ENCODE measurements around the gene HLA-DOA. TPM values are rescaled to one million over a fixed set of nuclear protein-coding genes. Genes with fewer than 3 reads are reported as not detected.

HLA-DOA gene
- total RNA-seq, 1 donor from 2014 or later = 4.1 TPM

- TF ChIP-seq CTCF (IDR thresholded peaks at IDR 0.05; ENCODE audit: unreplicated experiment) = no peak
- peaks cover 16% of the 10 kb centered on the region for H3K27me3 Mint-ChIP-seq
- no peak overlapping the region for H3K27ac Mint-ChIP-seq
- H3K36me3 Mint-ChIP-seq (ENCODE audit: insufficient read depth) = no peaks in the 10 kb centered on the region
- DNase-seq (ENCODE audit: low spot score, unreplicated experiment) = no peak
- H3K4me3 Mint-ChIP-seq (ENCODE audit: low read depth) = no peak overlapping the region
- H3K9me3 Mint-ChIP-seq (ENCODE audit: low read depth) = no peaks in the 10 kb centered on the region
- H3K4me1 Mint-ChIP-seq (ENCODE audit: low read depth) = peaks cover 23% of the 10 kb centered on the region
Measured at GRCh38 chr6:33021917-33022316, 12.5 kb upstream of the HLA-DOA start.

DNA sequence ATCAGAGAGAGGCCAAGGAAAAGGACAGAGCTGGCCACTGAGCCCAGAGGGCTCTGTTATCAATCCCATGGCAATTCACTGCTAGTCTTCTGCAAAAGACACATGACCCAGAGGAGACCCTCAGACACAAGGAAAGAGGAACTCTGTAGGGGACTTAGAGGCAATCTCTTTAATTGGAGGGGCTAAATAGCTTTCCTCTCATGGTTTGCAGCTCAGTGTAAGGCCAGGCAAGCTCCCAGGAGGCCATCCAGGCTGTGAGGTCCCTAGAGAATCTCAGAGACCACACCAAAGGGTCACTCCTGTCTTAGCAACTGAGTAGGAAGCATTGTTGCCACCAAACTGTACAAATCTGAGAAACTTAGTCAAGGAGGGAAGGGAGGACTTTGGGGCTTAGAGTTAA, 10.0 kb upstream of the HLA-DOA start:
- H3K27me3 Mint-ChIP-seq = peaks cover 23% of the 10 kb centered on the region
- TF ChIP-seq CTCF (IDR thresholded peaks at IDR 0.05; ENCODE audit: unreplicated experiment) = no peak
- no peaks in the 10 kb centered on the region for H3K9me3 Mint-ChIP-seq (ENCODE audit: low read depth)
- no peaks in the 10 kb centered on the region for H3K36me3 Mint-ChIP-seq (ENCODE audit: insufficient read depth)
- H3K4me3 Mint-ChIP-seq (ENCODE audit: low read depth) = no peak overlapping the region
- DNase-seq (ENCODE audit: low spot score, unreplicated experiment) = no peak
- H3K27ac Mint-ChIP-seq = no peak overlapping the region
- H3K4me1 Mint-ChIP-seq (ENCODE audit: low read depth) = peaks cover 25% of the 10 kb centered on the region

GRCh38 chr6:33018904-33019303, 9.5 kb upstream of the HLA-DOA start:
- H3K9me3 Mint-ChIP-seq (ENCODE audit: low read depth) = no peaks in the 10 kb centered on the region
- DNase-seq (ENCODE audit: low spot score, unreplicated experiment) = no peak

GRCh38 chr6:33018418-33018817, 9.0 kb upstream of the HLA-DOA start:
- H3K27me3 Mint-ChIP-seq = peaks cover 23% of the 10 kb centered on the region
- H3K27ac Mint-ChIP-seq = no peak overlapping the region
- no peak for TF ChIP-seq CTCF (IDR thresholded peaks at IDR 0.05; ENCODE audit: unreplicated experiment)

More at GRCh38 chr6:33018904-33019303, 9.5 kb upstream of the HLA-DOA start:
- TF ChIP-seq CTCF (IDR thresholded peaks at IDR 0.05; ENCODE audit: unreplicated experiment) = no peak
- H3K36me3 Mint-ChIP-seq (ENCODE audit: insufficient read depth) = no peaks in the 10 kb centered on the region
- peaks cover 25% of the 10 kb centered on the region for H3K4me1 Mint-ChIP-seq (ENCODE audit: low read depth)
- H3K27ac Mint-ChIP-seq = no peak overlapping the region
- peaks cover 23% of the 10 kb centered on the region for H3K27me3 Mint-ChIP-seq
- H3K4me3 Mint-ChIP-seq (ENCODE audit: low read depth) = no peak overlapping the region

GRCh38 chr6:33017694-33018353, 8.4 kb upstream of the HLA-DOA start:
- H3K4me1 Mint-ChIP-seq (ENCODE audit: low read depth) = peaks cover 25% of the 10 kb centered on the region
- peaks cover 23% of the 10 kb centered on the region for H3K27me3 Mint-ChIP-seq
- DNase-seq (ENCODE audit: low spot score, unreplicated experiment) = no peak
- no peak overlapping the region for H3K4me3 Mint-ChIP-seq (ENCODE audit: low read depth)
- H3K36me3 Mint-ChIP-seq (ENCODE audit: insufficient read depth) = no peaks in the 10 kb centered on the region
- H3K27ac Mint-ChIP-seq = no peak overlapping the region
- H3K9me3 Mint-ChIP-seq (ENCODE audit: low read depth) = no peaks in the 10 kb centered on the region
- no peak for TF ChIP-seq CTCF (IDR thresholded peaks at IDR 0.05; ENCODE audit: unreplicated experiment)

More at GRCh38 chr6:33018418-33018817, 9.0 kb upstream of the HLA-DOA start:
- no peak for DNase-seq (ENCODE audit: low spot score, unreplicated experiment)
- H3K36me3 Mint-ChIP-seq (ENCODE audit: insufficient read depth) = no peaks in the 10 kb centered on the region
- H3K4me1 Mint-ChIP-seq (ENCODE audit: low read depth) = peaks cover 25% of the 10 kb centered on the region
- H3K4me3 Mint-ChIP-seq (ENCODE audit: low read depth) = no peak overlapping the region
- no peaks in the 10 kb centered on the region for H3K9me3 Mint-ChIP-seq (ENCODE audit: low read depth)

Data from progenitor cell of endocrine pancreas (in vitro differentiated cells).